Gastroesophageal sphincter (tissue), 3 donors: ENCODE results near the gene TCP10L.

Experiments used
- EP300 ChIP-seq: sonication (generic); formaldehyde crosslinking; IDR thresholded peaks from one replicate; pipeline ENCODE4 v1.6.1; 2017; ENCODE audit warnings: antibody characterized with exemption, mild to moderate bottlenecking
- POLR2A ChIP-seq, 2 donors: fragments of 450-650 bp; IDR thresholded peaks; one replicate each; pipeline ENCODE4 v1.6.1; 2017; ENCODE audit warnings: antibody characterized with exemption in 2 of 2, mild to moderate bottlenecking in 2 of 2, moderate library complexity in 1 of 2
- POLR2AphosphoS5 ChIP-seq: sonication (generic); formaldehyde crosslinking; IDR thresholded peaks from one replicate; pipeline ENCODE4 v1.6.1; 2017; ENCODE audit warnings: antibody characterized with exemption
- TF ChIP-seq, protein P1 (sequence below), 4 experiments: fragments of 200-600 bp in 2 of 4; fragments of 450-650 bp in 2 of 4; sonication (generic) in 1 of 4; IDR thresholded peaks; one replicate each; pipeline ENCODE4 v1.5.1; 2017 to 2019; ENCODE audit warnings: antibody characterized with exemption in 4 of 4, mild to moderate bottlenecking in 2 of 4, moderate library complexity in 2 of 4

- TF ChIP-seq, protein P1, sequence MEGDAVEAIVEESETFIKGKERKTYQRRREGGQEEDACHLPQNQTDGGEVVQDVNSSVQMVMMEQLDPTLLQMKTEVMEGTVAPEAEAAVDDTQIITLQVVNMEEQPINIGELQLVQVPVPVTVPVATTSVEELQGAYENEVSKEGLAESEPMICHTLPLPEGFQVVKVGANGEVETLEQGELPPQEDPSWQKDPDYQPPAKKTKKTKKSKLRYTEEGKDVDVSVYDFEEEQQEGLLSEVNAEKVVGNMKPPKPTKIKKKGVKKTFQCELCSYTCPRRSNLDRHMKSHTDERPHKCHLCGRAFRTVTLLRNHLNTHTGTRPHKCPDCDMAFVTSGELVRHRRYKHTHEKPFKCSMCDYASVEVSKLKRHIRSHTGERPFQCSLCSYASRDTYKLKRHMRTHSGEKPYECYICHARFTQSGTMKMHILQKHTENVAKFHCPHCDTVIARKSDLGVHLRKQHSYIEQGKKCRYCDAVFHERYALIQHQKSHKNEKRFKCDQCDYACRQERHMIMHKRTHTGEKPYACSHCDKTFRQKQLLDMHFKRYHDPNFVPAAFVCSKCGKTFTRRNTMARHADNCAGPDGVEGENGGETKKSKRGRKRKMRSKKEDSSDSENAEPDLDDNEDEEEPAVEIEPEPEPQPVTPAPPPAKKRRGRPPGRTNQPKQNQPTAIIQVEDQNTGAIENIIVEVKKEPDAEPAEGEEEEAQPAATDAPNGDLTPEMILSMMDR (IDR thresholded peaks at IDR 0.05), result no peak
- no peak for TF ChIP-seq POLR2A (IDR thresholded peaks at IDR 0.05)
- TF ChIP-seq EP300, result no peak
- TF ChIP-seq POLR2AphosphoS5, result no peak
Observed at GRCh38 chr21:32523988-32524719, 61.2 kb downstream of the TCP10L start.
